Neutrophil (primary cell): ENCODE results near the gene KARS1.
A peak's percentile ranks its signal among the peaks of the same experiment; 100 is the strongest.

Source experiments
- H3K27ac ChIP-seq: fragments of 200-600 bp; sonication (generic); 2 replicates; pipeline ENCODE4 v1.5.1; 2016; ENCODE audit warnings: mild to moderate bottlenecking, moderate library complexity
- H3K27me3 ChIP-seq: fragments of 200-600 bp; sonication (generic); 2 replicates; pipeline ENCODE4 v1.6.0; 2016; ENCODE audit warnings: mild to moderate bottlenecking
- H3K36me3 ChIP-seq: fragments of 200-600 bp; sonication (generic); 2 replicates; pipeline ENCODE4 v1.5.1; 2017
- H3K4me1 ChIP-seq, 2 experiments: fragments of 200-600 bp in 1 of 2; sonication (generic) in 1 of 2; 1 replicate in 1 of 2; 2 replicates in 1 of 2; pipeline versions ENCODE4 v1.5.1 to v1.6.1; 2013 to 2016; ENCODE audit warnings: low read depth in 1 of 2, low read length in 1 of 2, mild to moderate bottlenecking in 1 of 2, moderate library complexity in 1 of 2; ENCODE audit not compliant: control insufficient read depth in 1 of 2, insufficient read depth in 1 of 2
- H3K4me3 ChIP-seq, 2 experiments: fragments of 200-600 bp in 1 of 2; sonication (generic) in 1 of 2; 1 replicate in 1 of 2; 2 replicates in 1 of 2; pipeline ENCODE4 v1.5.1; 2013 to 2016; ENCODE audit warnings: low read depth in 1 of 2, low read length in 1 of 2, mild to moderate bottlenecking in 1 of 2, moderate library complexity in 1 of 2
- H3K9me3 ChIP-seq: fragments of 200-600 bp; sonication (generic); 2 replicates; pipeline ENCODE4 v1.5.1; 2016
- TF ChIP-seq, protein P1 (sequence below): fragments of 200-600 bp; sonication (generic); IDR thresholded peaks from 2 replicates; pipeline ENCODE4 v1.5.1; 2016; ENCODE audit warnings: antibody characterized with exemption

The KARS1 gene

DNA sequence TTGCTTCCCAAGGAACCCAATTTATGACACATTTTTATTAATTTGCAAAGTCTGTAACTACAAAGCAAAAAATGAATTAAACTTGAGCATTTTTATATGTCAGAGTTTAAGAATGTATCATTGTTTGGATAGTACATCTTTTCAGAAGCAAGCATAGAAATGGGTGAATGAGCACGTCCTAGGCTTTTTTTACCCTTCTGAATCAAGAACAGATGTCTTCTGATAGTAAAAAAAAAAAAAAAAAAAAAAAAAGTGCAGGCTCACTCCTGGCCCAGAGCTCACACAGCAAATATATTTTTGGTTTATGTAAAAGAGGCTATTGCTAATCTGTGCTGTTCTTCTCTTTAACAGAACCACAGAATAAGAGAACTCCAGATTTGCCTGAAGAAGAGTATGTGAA, 6.5 kb upstream of the KARS1 start:
- TF ChIP-seq, protein P1, sequence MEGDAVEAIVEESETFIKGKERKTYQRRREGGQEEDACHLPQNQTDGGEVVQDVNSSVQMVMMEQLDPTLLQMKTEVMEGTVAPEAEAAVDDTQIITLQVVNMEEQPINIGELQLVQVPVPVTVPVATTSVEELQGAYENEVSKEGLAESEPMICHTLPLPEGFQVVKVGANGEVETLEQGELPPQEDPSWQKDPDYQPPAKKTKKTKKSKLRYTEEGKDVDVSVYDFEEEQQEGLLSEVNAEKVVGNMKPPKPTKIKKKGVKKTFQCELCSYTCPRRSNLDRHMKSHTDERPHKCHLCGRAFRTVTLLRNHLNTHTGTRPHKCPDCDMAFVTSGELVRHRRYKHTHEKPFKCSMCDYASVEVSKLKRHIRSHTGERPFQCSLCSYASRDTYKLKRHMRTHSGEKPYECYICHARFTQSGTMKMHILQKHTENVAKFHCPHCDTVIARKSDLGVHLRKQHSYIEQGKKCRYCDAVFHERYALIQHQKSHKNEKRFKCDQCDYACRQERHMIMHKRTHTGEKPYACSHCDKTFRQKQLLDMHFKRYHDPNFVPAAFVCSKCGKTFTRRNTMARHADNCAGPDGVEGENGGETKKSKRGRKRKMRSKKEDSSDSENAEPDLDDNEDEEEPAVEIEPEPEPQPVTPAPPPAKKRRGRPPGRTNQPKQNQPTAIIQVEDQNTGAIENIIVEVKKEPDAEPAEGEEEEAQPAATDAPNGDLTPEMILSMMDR: no peak
- Histone ChIP-seq H3K27ac (no peak overlapping the region), H3K4me3 (no peak overlapping the region), H3K4me1 (peaks cover 30 to 34% of the 10 kb centered on the region in 2 experiments), H3K27me3 (no peaks in the 10 kb centered on the region), H3K36me3 (peaks cover 49% of the 10 kb centered on the region), H3K9me3 (no peaks in the 10 kb centered on the region)

DNA sequence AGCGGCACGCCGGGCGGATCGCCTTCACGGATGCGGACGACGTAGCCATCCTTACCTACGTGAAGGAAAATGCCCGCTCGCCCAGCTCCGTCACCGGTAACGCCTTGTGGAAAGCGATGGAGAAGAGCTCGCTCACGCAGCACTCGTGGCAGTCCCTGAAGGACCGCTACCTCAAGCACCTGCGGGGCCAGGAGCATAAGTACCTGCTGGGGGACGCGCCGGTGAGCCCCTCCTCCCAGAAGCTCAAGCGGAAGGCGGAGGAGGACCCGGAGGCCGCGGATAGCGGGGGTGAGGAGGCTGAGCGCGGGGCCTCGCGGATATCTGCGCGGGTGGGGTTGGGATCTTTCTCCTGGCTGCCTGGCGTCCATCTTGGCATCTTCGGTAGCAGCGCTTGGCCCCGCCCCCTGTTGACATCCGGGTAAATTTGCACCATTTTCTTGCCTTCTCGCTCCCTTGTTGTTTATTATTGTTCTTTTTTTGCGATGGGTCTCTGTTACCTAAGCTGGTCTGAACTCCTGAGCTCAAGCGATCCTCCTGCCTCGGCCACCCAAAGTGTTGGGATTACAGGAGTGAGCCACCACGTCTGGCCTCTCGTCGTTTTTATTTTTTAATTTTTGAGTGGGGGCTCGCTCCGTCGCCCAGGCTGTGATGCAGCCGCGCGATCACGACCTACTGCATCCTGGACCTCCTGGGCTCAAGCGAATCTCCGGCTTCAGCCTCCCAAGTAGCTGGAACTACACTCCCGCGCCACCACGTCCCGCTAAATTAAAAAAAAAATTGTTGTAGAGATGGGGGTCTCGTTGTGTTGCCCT, 1.0 kb upstream of the KARS1 start:
- peak overlapping the region; percentile 89 for H3K27ac ChIP-seq
- no peaks in the 10 kb centered on the region for H3K9me3 ChIP-seq
- H3K4me3 ChIP-seq: peak overlapping the region; percentile 76 to 95
- peaks cover 7% of the 10 kb centered on the region for H3K36me3 ChIP-seq
- H3K4me1 ChIP-seq: peaks cover 38 to 48% of the 10 kb centered on the region in 2 experiments
- no peaks in the 10 kb centered on the region for H3K27me3 ChIP-seq
- TF ChIP-seq, protein P1: peak; percentile 11

DNA sequence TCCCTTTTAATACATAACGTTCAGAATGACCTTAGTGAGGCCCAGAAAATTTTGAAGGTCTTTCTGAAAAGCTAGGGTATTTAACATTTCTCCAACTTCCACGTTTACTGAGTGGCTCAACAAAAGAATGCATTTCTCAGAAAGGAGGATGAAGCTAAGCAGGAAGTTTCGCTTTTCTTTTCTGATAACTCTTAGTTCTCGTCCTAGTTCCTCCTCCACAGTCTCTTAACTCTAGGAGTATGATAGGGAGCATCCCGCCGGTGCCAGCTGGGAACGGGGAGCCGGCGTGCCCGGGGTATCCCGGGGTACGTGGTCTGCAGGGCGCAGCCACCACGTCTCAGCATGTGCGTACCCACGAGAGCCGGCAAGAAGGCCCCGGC, 363 bp downstream of the KARS1 start:
- H3K4me1 ChIP-seq: peaks cover 38 to 45% of the 10 kb centered on the region in 2 experiments
- H3K36me3 ChIP-seq: peaks cover 13% of the 10 kb centered on the region
- TF ChIP-seq, protein P1: no peak
- no peaks in the 10 kb centered on the region for H3K9me3 ChIP-seq
- H3K4me3 ChIP-seq: peak overlapping the region; percentile 76 to 95
- H3K27ac ChIP-seq: peak overlapping the region; percentile 89
- no peaks in the 10 kb centered on the region for H3K27me3 ChIP-seq

DNA sequence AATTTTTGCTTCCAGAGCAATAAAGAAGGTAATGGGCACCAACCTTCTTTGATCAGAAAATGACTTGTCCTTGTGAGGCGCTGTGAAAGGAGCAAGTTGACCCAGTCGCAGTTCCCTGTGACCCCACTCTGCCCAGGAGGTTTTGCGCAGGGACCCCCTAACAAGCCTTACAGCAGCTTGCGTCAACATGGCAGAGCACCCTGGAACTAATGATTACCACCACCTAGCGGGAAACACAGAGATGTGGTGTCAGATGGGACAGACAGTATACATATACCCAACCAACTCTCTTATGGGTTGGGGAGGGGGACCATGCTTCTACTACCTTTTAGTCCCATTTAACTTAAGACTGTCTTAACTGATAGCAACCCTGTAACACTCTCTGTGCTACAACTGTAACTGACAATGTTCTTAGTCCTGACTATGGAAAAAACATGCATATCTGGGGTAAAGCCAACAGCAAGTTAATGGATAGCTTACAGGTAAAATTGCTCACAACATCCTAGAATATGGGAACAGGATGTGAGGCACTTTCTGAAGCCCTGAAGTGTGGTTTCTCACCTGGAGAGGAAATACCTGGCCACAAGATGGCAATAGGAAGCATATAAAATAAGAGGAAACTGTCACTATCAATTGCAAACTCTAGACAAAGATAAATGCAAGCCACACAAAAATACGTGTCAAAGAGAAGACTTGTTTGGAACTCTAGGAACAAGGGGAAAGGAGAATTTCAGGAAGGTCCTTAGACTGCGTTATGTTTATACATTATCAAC, 3.0 kb downstream of the KARS1 start:
- H3K9me3 ChIP-seq: no peaks in the 10 kb centered on the region
- no peak overlapping the region for H3K27ac ChIP-seq
- no peak overlapping the region for H3K4me3 ChIP-seq
- TF ChIP-seq, protein P1: no peak
- no peaks in the 10 kb centered on the region for H3K27me3 ChIP-seq
- peaks cover 12 to 19% of the 10 kb centered on the region in 2 experiments for H3K4me1 ChIP-seq
- peaks cover 36% of the 10 kb centered on the region for H3K36me3 ChIP-seq

DNA sequence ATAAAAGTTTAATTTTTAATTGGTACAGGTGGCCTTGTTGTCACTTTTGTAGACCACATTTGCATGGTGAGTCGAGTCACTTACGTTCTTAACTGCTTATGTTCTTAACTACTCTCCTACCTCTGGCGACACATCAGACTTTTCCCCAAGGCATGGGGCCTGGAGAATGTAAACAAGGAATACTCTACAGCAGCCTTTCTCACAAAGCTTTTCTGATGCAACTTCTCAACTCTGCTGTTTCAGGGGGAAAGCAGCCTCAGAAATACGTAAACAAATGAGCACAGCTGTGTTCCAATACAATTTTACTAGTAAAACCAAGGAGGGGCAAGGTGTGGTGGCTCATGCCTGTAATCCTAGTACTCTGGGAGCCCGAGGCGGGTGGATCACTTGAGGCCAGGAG, 6.9 kb downstream of the KARS1 start:
- H3K36me3 ChIP-seq: peaks cover 65% of the 10 kb centered on the region
- peaks cover 0 to 4% of the 10 kb centered on the region in 2 experiments for H3K4me1 ChIP-seq
- TF ChIP-seq, protein P1: no peak
- H3K9me3 ChIP-seq: no peaks in the 10 kb centered on the region
- H3K27me3 ChIP-seq: no peaks in the 10 kb centered on the region
- no peak overlapping the region for H3K27ac ChIP-seq
- no peak overlapping the region for H3K4me3 ChIP-seq
